ENCODE data around the gene LMF2. TPM values are rescaled to one million over a fixed set of nuclear protein-coding genes. Genes with fewer than 3 reads are reported as not detected.

LMF2 gene
- total RNA-seq, 1 experiment from 2014 or later = 54.2 TPM

DNA sequence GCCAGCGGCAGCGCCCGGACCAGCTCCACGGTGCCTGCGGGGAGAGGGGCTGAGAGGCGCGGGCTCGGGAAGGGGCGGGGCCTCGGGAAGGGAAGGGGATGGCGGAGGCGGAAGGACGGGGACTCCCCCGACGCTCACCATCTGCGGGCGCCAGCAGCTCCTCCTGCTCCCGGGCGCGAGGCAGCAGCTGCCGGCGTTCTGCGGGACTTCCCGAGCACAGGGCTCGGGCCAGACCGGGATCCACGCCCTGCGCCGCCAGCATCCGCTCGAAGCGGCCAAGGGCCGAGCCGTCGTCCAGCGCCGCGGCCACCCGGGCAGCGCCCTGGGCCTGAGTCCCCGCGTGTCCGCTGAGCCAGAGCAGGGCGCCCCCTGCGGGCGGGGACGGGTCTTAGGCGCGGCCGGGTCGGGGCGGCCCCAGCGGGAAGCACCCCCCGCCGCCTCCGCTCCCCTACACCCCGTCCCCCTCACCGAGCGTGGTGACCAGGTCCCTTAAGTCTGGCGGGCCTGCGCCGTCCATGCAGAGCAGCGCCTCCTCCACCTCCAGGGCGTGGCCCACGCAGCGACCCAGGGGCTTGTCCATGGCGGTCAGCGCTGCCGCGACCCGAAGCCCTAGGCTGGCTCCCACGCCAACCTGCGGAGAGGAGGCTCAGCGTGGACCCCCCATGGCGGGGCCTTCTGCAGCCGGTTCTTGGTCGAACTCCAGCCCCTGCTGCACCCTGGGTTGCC lies 18.8 kb upstream of the LMF2 start:
- H3K9me3 ChIP-seq (ENCODE audit: control insufficient read depth, insufficient read depth, low read depth, low read length) = no peaks in the 10 kb centered on the region
- BruUV-seq (replicated peaks) = no TSS peak
- H3K27ac ChIP-seq (ENCODE audit: low read length) = peak overlapping the region; percentile 79; the same call in 1 of the 2 replicates
- no peak for DNase-seq (ENCODE audit: low read depth, low spot score)
- no peaks in the 10 kb centered on the region for H3K27me3 ChIP-seq (ENCODE audit: control insufficient read depth, insufficient read depth, low read length)
- peaks cover 4% of the 10 kb centered on the region for H3K4me1 ChIP-seq (ENCODE audit: control insufficient read depth, insufficient read depth, low read length)
- ATAC-seq = peak; percentile 37
- intact Hi-C loops (cut with micrococcal nuclease; ENCODE audit: unreplicated experiment) (no loop called here), in situ Hi-C loops (cut with HindIII; ENCODE audit: low pct_unique_long_range_greater_than_20kb, low sequenced_read_pairs) (no loop called here)
- H3K36me3 ChIP-seq (ENCODE audit: control insufficient read depth, insufficient read depth, low read length) = no peaks in the 10 kb centered on the region; the same call in 1 of the 2 replicates
- TF ChIP-seq POLR2AphosphoS5 (IDR thresholded peaks at IDR 0.05; ENCODE audit: low read depth, low read length) (peak; percentile 47; the same call in 1 of the 2 replicates), SIN3A (IDR thresholded peaks at IDR 0.05; ENCODE audit: borderline replicate concordance, insufficient read depth, low read depth, low read length) (peak; percentile 49; the same call in 1 of the 2 replicates), TCF7L2 (IDR thresholded peaks at IDR 0.05; ENCODE audit: low read depth, low read length) (no peak)
- TF ChIP-seq, protein P1, sequence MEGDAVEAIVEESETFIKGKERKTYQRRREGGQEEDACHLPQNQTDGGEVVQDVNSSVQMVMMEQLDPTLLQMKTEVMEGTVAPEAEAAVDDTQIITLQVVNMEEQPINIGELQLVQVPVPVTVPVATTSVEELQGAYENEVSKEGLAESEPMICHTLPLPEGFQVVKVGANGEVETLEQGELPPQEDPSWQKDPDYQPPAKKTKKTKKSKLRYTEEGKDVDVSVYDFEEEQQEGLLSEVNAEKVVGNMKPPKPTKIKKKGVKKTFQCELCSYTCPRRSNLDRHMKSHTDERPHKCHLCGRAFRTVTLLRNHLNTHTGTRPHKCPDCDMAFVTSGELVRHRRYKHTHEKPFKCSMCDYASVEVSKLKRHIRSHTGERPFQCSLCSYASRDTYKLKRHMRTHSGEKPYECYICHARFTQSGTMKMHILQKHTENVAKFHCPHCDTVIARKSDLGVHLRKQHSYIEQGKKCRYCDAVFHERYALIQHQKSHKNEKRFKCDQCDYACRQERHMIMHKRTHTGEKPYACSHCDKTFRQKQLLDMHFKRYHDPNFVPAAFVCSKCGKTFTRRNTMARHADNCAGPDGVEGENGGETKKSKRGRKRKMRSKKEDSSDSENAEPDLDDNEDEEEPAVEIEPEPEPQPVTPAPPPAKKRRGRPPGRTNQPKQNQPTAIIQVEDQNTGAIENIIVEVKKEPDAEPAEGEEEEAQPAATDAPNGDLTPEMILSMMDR (IDR thresholded peaks at IDR 0.05) = peak; percentile 82
- peak overlapping the region; percentile 65 to 69 for H3K4me3 ChIP-seq (ENCODE audit: low read depth in 2 of 2, low read length in 2 of 2)
- CTCF ChIA-PET = interaction anchor here (0.8 to 1.4 kb wide), 4 partner anchors 9 to 94 kb away, joined by 3 to 12 read pairs (median 10); partner anchors contain the start of genes LMF2 and NCAPH2
- POLR2A ChIA-PET = interaction anchor here (0.6 kb wide), 1 partner anchor 173 kb away, joined by 3 read pairs; no protein-coding TSS in a partner anchor

GRCh38 chr22:50525858-50526107 lies 18.3 kb upstream of the LMF2 start:
- H3K27ac ChIP-seq (ENCODE audit: low read length) = no peak overlapping the region; the same call in 1 of the 2 replicates
- no peaks in the 10 kb centered on the region for H3K27me3 ChIP-seq (ENCODE audit: control insufficient read depth, insufficient read depth, low read length)
- intact Hi-C loops (cut with micrococcal nuclease; ENCODE audit: unreplicated experiment) (no loop called here), in situ Hi-C loops (cut with HindIII; ENCODE audit: low pct_unique_long_range_greater_than_20kb, low sequenced_read_pairs) (no loop called here)
- DNase-seq (ENCODE audit: low read depth, low spot score) (no peak), ATAC-seq (peak; percentile 32; the same call in 1 of the 2 replicates)
- TF ChIP-seq TCF7L2 (IDR thresholded peaks at IDR 0.05; ENCODE audit: low read depth, low read length) = no peak
- peak overlapping the region; percentile 65 to 69 for H3K4me3 ChIP-seq (ENCODE audit: low read depth in 2 of 2, low read length in 2 of 2)
- H3K4me1 ChIP-seq (ENCODE audit: control insufficient read depth, insufficient read depth, low read length) = peaks cover 4% of the 10 kb centered on the region
- CTCF ChIA-PET = interaction anchor here (0.7 to 1.4 kb wide), 5 partner anchors 9 to 95 kb away, joined by 3 to 12 read pairs (median 9); partner anchors contain the start of genes LMF2 and NCAPH2
- POLR2A ChIA-PET = interaction anchor here (0.5 to 0.6 kb wide), 2 partner anchors 24 to 174 kb away, joined by 3 read pairs; no protein-coding TSS in a partner anchor
- no peaks in the 10 kb centered on the region for H3K9me3 ChIP-seq (ENCODE audit: control insufficient read depth, insufficient read depth, low read depth, low read length)
- H3K36me3 ChIP-seq (ENCODE audit: control insufficient read depth, insufficient read depth, low read length) = no peaks in the 10 kb centered on the region; the same call in 1 of the 2 replicates
- no TSS peak for BruUV-seq (replicated peaks)

- CTCF ChIA-PET = interaction anchor here (0.7 to 1.4 kb wide), 5 partner anchors 10 to 95 kb away, joined by 3 to 12 read pairs (median 9); partner anchors contain the start of genes LMF2 and NCAPH2
- Histone ChIP-seq H3K9me3 (ENCODE audit: control insufficient read depth, insufficient read depth, low read depth, low read length) (no peaks in the 10 kb centered on the region), H3K36me3 (ENCODE audit: control insufficient read depth, insufficient read depth, low read length) (no peaks in the 10 kb centered on the region; the same call in 1 of the 2 replicates), H3K4me3 (ENCODE audit: low read depth in 2 of 2, low read length in 2 of 2) (peak within 1 kb of the TSS; percentile 65 to 69), H3K4me1 (ENCODE audit: control insufficient read depth, insufficient read depth, low read length) (peaks cover 4% of the 10 kb centered on the region), H3K27me3 (ENCODE audit: control insufficient read depth, insufficient read depth, low read length) (no peaks in the 10 kb centered on the region), H3K27ac (ENCODE audit: low read length) (peak within 1 kb of the TSS; percentile 82)
- ATAC-seq (peak; percentile 56), DNase-seq (ENCODE audit: low read depth, low spot score) (no peak)
- intact Hi-C loops (cut with micrococcal nuclease; ENCODE audit: unreplicated experiment) (no loop called here), in situ Hi-C loops (cut with HindIII; ENCODE audit: low pct_unique_long_range_greater_than_20kb, low sequenced_read_pairs) (no loop called here)
- POLR2A ChIA-PET = interaction anchor here (0.5 kb wide), 1 partner anchor 24 kb away, joined by 3 read pairs; no protein-coding TSS in a partner anchor
- no TSS peak for BruUV-seq (replicated peaks)
- TF ChIP-seq SIN3A (IDR thresholded peaks at IDR 0.05; ENCODE audit: borderline replicate concordance, insufficient read depth, low read depth, low read length) = no peak; the same call in 1 of the 2 replicates
- TF ChIP-seq, protein P2, sequence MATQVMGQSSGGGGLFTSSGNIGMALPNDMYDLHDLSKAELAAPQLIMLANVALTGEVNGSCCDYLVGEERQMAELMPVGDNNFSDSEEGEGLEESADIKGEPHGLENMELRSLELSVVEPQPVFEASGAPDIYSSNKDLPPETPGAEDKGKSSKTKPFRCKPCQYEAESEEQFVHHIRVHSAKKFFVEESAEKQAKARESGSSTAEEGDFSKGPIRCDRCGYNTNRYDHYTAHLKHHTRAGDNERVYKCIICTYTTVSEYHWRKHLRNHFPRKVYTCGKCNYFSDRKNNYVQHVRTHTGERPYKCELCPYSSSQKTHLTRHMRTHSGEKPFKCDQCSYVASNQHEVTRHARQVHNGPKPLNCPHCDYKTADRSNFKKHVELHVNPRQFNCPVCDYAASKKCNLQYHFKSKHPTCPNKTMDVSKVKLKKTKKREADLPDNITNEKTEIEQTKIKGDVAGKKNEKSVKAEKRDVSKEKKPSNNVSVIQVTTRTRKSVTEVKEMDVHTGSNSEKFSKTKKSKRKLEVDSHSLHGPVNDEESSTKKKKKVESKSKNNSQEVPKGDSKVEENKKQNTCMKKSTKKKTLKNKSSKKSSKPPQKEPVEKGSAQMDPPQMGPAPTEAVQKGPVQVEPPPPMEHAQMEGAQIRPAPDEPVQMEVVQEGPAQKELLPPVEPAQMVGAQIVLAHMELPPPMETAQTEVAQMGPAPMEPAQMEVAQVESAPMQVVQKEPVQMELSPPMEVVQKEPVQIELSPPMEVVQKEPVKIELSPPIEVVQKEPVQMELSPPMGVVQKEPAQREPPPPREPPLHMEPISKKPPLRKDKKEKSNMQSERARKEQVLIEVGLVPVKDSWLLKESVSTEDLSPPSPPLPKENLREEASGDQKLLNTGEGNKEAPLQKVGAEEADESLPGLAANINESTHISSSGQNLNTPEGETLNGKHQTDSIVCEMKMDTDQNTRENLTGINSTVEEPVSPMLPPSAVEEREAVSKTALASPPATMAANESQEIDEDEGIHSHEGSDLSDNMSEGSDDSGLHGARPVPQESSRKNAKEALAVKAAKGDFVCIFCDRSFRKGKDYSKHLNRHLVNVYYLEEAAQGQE (IDR thresholded peaks at IDR 0.05; ENCODE audit: insufficient read depth in 1 of 2, low read depth in 2 of 2, low read length in 1 of 2) = no peak
- no peak for TF ChIP-seq TCF7L2 (IDR thresholded peaks at IDR 0.05; ENCODE audit: low read depth, low read length)
- peak; percentile 39 for TF ChIP-seq POLR2AphosphoS5 (IDR thresholded peaks at IDR 0.05; ENCODE audit: low read depth, low read length)
- TF ChIP-seq, protein P1 (IDR thresholded peaks at IDR 0.05) = no peak
Observed at GRCh38 chr22:50525104-50525857, 17.8 kb upstream of the LMF2 start, which contains the start of gene SCO2. TSS of gene SCO2 (minus strand) at chr22:50525598. CDS start at chr22:50524411, 1,187 bp downstream.
